Urothelium cell line (cell line): ENCODE measurements around the gene STX8.

Source experiments
- DNase-seq: peaks from one replicate; pipeline ENCODE4 v3.0.0; 2011; ENCODE audit warnings: low spot score, mixed read lengths
- FAIRE-seq: peaks from 2 replicates; lab custom pipeline; 2011; peaks lifted over from hg19 to GRCh38; lab: Jason Lieb, UNC

Gene STX8

DNA sequence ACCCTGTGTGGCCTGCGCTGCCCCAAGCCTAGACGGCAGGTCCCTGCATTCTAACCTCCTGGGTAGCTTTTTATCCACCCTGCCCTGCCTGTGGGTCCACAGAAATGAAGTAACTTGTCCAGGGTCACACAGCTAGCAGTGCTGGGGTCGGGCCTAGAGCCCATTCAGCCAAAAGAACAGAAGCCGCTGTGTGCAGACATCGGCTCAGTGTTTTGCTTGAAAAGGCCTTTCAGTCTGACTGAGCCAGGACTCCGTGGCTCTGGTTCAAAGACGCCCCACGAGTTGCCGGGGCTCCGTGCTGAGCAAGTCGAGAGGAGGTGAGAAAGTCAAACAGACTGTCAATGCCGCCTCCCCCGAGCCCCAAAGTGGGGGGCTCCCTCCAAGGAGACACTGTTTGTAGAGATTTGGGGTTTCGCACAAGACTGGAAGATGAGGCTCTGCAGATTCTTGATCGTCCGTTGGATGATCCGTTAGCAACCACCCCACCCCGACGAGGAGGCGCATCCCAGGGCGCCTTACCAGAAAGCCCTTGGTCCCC, 328.1 kb downstream of the STX8 start:
- no peak for DNase-seq
- FAIRE-seq, result no peak

DNA sequence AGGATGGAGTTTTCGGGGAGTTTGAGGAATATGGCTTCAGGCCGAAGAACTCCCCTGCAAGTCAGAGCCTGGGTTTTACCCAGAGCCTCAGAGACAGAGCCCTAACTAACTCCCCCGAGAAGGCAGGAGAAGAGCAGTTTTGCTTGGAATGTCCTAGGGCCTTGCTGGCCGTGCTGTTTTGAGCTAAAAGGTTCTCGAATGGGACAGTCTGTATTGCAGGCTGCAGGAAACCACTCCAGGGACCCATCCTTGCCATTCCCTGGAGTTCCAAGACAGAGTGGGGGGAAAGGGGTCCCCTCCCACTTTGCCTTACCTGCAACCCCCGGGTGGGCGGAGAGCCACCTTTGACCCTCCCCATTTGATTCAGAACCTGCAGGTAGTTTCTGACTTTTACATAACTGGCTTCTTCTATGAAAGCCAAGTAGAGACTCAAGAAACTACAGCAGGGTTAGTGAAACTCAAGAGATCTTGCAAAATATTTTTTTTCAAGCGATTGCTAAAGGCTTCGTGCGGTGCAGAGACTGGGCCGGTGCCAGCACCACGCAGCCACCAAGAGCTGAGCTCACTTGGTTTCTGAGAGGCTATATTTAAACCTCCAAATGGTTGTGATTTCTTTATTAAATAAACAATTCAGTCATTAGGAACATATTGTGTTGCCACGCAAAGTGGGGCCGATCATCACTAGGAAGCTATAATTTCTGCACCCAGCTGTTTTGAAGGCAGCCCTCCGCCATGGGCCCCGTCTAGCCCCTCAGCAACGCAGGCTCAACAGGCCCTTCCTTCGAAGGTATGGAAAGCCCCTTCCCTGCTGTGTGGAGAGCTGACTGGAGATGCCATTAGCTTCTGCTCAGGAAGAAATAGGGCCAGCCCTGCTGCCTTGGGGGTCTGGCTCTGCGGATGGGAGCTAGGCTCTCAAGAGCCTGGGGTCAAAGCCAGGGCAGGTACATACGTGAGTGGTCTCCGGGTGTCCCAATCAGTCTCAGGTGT, 331.3 kb downstream of the STX8 start:
- FAIRE-seq (no peak), DNase-seq (no peak)

DNA sequence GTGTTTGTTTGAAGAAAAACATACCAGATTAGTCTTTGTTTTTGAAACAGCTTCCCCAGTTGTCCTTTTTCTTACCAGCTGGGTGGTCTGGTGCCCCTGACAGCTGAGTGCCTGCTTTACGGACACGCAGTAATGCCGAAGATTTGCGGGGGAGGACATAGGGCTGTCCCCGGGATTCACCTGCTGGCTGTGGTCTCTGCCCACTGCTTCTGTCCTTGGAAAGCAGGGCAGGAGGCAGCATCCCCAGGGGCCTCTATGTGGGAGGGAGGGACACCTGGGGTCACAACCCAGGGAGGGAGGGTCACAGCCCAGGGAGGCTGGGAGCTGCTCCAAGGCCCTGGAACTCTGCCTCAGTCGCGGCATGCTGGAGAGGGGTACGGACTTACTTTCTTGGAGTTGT, 332.6 kb downstream of the STX8 start:
- DNase-seq, result no peak
- no peak for FAIRE-seq

DNA sequence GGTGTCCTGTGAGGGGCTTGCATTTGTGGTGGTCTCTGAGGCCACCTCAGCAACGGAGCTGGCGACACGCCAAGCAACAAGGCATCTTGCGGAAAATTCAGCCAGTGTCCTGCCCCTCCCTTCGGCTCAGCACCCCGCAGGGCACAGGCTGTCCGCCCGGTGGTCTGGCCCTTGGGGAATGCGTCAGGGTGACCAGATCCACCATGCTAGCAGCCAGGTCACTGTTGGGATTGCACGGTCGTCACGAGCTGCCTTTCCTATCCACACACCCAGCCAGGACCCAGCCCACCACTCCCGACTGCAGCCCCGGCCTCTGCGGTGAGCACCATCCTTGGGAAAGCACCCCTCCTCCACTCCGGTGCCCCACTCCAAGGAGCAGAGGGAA, 333.1 kb downstream of the STX8 start:
- DNase-seq (no peak), FAIRE-seq (no peak)

DNA sequence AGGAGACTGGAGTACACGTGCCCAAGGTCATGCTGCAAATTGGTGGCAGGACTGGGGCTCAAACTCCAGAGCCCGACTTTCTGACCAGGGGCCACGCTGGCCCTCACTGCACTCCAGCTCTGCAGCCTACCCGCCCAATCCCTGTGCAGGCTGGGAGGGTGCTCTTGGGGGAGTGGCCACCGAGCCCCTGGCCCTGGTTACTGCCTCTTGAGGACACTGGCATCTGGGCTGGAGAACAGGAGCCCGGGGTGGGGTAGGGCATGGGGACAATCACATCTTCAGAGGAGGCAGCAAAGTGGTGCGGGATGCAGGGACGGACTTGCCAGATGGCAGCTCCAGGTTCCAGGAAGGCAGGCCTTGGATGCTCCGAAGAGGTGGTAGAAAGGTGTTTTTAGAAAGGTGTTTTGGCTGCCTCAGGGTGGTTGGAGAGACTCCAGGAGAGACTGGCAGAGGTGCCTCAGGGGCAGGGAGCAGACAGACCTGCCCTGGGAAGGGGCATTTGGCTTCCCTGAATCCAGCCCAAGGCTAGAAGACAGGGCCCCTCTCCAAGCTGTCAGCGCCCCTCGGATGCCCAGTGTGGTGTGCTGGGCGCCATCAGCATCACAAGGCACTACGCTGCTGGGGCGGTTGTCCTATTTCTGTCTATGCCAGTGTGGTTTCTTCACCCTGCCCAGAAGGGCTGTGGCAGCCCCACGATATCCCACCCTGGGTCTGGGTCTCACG, 333.7 kb downstream of the STX8 start:
- FAIRE-seq, result no peak

DNA sequence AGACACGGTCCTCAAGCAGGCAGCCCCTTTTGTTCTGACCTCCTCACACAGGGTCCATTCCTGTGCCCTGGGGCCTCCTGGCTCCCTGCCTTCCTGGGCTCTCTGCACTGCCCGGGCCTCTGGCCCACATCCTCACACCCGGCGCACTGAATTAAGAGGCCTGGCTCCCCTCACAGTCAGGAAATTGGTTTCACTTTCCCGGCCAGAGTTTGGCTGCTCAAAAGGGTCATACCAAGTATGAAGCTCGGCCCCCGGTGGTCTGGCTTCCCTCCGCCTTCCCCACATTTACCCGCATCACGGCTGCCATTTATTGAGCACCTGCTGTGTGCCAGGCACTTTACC, 334.3 kb downstream of the STX8 start:
- no peak for DNase-seq

More for the DNA sequence above, 333.7 kb downstream of the STX8 start:
- DNase-seq, result no peak

DNA sequence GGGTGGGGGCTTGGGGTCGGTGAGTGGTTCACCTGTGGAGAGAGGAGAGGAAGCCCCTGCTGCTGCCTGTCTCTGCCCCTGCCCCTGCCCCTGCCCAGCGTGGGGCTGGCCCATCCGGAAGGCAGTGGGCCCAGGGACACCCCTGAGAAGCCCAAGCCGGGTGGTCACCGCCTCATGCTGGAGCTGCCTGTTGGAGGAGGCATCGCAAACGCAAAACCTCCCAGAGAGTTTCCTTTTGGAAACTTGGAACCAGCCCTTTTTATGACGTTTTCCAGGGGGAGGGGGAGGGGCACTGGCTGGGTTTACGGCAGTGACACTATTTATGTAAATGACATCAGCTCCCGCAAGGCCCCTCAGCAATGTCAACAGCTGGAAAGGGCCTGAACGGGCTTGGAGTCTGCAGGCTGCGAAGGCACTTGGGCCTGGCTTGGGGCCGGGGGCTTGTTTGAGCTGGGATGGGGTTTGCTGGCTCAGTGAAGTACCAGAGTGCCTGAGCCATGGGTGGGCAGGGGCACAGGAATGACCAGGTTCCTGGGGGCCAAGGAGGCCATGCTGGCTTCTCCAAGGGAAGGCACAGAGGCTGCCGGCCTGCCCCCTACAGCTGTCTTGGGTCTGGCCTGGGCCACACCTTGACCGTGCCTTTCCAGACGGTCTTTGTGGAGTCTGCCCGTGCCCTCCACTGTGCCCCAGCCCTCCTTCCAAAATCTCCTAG, 334.8 kb downstream of the STX8 start:
- FAIRE-seq, result no peak
- no peak for DNase-seq

More for the DNA sequence above, 334.3 kb downstream of the STX8 start:
- FAIRE-seq, result no peak

DNA sequence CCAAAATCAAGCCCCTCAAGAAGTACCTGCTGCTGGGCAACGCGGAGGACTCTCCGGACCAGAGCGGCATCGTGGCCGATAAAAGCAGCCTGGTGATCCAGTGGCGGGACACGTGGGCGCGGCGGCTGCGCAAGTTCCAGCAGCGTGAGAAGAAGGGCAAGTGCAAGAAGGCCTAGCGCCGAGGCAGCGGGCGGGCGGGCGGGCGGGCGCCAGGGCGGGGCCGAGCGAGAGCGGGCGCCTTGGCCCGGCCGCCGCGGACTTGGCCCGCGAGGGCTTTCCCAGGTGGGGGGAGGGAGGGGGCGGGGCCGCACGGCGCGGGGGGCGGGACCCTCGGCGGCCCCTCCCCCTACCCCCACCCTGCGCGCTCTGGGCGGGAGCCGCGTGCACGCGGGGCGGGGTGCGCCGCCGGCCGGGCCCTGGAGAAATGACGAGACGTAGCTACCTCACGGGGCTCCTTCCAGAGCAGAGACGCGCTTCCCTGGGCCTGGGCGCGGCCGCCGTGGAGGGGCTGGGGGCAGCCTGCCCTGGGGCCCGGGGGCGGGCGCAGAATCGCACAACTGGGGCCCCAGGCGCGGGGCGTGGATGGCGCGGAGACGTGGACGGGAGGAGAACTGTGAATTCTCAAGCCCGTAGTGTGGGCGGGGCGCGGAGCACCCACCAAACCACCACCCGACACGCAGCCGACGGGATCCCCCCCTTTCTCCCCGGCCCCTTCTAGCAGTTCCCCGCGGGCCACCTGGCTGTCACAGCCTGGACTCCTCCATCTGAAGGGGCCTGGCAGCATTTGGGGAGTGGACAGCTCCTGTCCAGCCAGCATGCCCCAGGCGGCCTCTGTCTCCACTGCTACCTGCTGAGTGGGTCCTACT, 335.6 kb downstream of the STX8 start:
- no peak for DNase-seq
- no peak for FAIRE-seq

DNA sequence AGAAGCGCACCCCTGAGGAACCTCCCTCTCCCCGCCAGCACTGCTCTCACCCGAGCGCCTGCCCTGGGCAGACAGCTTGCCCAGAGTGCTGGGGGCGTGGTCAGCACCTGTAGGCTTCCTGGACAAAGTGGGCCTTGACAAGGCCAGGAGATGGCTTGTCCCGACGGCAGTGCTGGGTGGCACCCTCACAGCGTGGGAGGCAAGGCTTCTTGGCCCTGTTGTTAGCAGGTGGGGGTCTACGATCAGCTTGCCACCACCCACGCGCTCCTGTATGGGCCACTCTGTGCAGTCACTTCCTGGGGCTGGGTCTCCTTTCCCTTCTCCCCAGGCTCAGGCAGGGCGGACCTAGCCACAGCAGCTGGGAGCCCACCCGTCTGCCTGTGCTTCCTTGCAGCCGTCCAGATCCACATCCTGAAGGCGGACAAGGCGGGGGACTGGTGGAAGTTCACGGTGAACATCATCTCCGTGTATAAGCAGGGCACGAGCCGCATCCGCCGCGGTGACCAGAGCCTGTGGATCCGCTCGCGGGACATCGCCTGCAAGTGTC, 336.3 kb downstream of the STX8 start:
- FAIRE-seq (no peak), DNase-seq (no peak)

DNA sequence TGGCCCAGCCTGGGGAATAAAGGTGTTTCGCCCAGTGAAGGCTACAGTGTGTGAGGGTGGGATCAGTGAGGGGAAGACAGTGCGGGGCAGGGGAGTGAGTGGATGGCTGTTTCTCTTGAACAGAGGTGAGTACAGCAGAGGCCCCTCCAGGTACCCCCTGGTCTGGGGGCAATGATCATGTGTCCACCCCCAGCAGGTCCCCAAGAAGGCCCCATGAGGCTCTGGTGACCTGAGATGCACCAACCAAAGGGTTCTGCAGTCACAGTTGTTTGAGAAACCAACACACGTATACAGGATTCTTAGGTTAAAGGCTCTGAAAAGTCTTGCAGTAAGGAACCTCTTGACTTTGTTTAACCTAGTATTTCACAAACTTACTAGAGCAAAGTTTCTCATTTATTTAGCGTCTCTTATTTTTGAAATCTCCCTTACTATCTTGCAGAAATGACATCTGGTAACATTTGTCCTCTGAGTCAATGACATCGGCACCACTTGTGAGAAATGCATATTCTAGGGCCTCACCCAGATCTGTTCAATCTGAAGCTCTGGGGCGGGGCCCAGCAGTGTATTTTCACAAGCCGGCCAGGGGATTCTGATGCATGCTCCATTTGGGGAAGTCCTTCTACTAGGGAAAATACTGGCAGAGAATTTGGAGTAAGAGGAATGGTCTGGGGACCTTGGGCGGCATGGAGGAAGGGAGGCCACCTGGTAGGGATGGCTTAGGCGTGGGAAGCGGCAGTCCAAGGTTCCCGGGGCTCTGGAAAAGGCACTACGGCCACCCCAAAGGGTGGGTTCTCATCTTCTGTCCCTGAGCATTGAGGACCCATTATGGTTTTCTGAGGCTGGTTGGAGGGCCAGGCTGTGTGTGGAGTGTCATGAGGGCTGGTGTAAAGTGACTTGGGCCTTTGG, 337.0 kb downstream of the STX8 start:
- FAIRE-seq (no peak), DNase-seq (no peak)

DNA sequence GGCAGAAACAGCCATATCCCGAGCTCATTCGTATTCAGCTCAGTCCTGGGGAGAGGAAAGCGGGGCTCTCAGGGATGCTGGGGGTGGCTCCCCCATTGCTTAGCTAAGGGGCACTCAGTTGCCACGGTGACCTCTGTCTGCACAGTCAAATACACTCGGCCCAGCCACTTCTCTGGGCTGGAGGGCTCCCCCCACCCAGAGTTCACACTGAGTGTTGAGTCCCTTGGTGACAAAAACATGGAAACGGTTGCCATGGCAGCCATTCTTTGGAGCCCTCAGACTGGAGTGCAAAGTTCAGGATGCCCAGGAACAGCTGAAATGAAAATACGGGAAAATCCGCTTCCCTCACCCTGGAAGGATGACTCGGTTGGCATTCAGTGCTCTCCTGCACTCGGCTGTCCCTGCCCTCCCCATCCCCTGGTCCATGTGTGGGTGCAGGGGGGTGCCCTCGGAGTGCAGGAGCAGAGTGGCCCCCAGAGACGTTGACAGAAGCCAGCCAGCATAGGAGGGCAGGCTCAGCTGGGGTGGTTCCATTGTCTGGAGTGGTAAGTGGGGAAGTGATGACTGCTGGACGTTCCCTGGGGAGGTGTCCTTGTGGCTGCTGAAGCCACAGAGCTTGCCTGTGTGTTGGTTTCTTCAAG, 337.8 kb downstream of the STX8 start:
- no peak for DNase-seq
- no peak for FAIRE-seq

DNA sequence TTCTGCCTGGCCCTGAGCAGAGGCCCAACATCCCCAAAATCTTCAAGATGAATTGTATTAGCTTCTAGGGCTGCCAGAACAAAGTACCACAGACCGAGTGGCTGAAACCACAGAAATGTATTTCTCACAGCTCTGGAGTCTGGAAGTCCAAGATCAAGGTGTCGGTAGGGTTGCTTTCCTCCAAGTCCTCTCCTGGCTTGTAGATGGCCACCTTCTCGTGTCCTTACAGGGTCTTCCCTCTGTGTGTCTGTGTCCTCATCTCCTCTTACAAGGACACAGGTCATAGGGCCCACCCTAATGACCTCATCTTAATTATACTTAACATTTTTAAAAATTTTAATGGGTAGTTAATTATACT, 338.6 kb downstream of the STX8 start:
- FAIRE-seq, result no peak
- DNase-seq, result no peak

DNA sequence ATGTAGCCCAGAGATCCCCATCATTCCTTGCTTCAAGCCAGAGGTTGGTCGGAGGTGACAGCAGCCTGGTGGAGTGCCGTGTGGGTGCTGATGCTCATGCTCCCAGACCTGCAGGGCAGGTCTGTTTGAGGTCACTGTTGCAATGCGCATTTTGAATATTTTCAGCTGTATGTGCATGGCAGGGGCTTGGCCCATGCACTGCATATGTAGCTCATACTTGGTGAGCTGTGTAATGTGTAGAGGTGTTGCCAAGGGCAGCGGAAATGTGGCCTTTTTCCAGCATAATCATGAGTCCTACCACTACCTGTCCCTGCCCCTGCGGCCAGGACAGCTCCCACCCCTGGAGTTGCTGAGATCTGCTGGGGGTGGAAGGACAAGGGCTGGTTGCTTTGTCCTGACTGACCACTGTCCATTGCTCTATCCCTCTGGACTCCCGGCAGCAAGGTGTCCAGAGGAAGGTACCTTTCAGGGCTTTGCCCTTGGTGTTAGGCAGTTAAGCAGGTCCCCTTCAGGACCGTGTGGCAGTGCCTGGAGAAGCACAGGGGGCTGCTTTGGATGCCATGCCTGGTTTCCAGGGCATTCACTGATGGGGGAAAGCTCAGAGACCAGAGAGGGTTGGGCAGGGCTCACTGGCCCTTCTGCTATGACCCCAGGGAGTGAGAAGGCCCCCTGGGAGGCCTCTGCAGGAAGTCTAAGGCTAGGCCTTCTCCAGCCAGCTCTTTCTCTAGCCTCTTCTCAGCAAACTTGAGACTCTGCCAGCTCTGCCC, 339.2 kb downstream of the STX8 start:
- FAIRE-seq (no peak), DNase-seq (no peak)

DNA sequence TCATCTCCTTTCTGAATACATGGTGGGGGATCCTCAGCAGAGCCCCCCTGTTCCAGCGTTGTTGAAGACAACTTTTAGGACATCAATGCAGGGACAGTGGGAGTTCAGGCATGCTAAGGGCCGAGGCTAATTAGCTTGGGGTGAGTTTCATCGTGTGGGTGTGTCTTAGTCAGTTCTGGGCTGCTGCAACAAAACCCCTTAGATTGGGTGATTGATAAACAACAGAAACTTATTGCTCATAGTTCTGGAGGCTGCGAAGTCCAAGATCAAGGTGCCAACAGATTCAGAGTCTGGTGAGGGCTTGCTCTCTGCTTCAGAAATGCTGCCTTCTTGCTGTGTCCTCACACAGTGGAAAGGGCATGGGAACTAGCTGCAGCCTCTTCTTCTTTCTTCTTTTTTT, 340.3 kb downstream of the STX8 start:
- FAIRE-seq (no peak), DNase-seq (no peak)

DNA sequence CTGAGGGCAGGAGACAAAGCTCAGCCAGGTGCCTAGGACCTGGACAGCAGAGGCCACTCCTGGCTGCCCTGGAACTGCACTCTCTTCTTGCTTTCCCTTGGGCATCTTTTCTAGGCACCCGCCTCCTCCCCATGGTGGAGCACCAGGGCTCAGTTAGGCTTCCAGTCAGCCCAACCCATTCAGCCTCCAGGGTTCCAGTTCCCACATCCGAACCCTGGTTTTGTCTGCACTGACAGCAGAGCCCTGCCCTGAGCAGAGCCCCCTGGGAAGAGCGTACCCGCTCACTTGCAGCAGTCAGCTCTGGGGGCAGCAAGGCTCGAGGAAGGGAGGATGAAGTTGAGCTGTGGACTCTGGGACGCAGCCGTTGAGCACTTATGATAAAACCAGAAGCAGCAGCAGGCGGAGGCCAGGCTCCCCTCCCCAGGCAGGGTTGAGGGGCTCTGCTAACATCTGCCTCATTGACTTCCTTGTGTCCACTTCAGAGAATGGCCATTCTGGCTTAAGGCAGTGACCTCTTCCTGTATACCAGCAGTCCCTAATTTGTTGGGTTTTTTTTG, 341.2 kb downstream of the STX8 start:
- FAIRE-seq (no peak), DNase-seq (no peak)

DNA sequence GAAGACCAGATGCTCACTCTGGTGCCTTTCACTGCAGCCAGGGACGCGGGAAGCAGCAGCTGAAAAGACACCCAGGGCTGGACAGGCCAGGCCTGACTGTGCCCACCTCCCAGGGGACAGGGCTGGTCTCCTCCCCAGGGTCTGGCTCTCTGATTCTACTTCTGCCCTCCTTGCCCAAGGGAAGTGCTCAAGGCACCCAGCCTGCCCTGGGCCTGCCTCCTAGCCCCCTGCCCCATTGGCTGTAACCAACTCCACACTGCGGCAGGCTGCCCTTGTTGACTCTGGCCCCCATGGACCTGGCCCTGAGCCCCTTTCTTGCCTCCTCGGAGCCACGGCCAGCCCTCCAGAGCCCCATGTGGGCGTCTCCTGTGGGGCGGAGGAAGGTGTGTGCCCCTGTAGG, 341.9 kb downstream of the STX8 start:
- DNase-seq, result no peak
- no peak for FAIRE-seq

DNA sequence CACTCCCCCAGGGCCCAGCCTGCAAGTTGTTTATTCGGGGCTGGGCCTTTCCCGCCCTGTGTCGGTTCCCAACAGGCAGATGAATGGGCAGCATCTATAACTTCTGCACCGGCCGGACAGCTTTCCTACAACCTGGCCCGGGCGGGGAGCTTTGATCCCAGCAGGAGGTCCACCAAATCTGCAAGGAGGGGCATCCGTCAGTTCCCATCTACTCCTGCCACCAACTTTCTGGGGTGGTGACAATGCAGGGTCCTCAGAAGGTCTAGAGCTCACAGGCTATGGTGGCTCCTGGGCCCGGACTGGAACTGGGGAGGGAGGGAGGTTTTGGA, 342.4 kb downstream of the STX8 start:
- DNase-seq (no peak), FAIRE-seq (no peak)
